Ramos (cell line): ENCODE results near the gene CCP110.

ENCODE experiments used
- in situ Hi-C: fragments of 300-500 bp; cut with MboI; formaldehyde crosslinking; loops from one replicate; pipeline ENCODE4 v1.14.3; 2022; ENCODE audit warnings: low sequenced_read_pairs; ENCODE audit not compliant: unreplicated experiment

Gene CCP110

DNA sequence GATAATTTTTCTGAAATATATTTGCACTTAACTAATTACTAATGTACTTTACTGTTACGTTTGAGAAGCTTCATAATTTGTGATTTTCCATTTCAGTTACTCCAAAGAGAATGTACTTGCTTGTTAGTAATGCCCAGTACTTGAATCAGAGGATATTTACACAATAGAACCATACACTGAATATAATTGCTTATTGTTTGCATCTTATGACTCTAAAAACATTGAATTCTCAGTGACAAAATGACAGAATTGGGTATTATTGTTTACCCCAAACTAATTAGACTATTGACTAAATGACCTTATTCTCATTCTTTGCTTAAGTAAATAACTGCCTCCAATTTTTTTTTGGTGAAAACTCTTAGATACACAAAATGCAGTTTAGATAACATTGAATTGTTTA, 8.9 kb downstream of the CCP110 start:
- in situ Hi-C loops = loop anchor here (25.0 kb wide), 1 partner anchor 745 kb away; the partner anchor contains the start of gene RPS15A

DNA sequence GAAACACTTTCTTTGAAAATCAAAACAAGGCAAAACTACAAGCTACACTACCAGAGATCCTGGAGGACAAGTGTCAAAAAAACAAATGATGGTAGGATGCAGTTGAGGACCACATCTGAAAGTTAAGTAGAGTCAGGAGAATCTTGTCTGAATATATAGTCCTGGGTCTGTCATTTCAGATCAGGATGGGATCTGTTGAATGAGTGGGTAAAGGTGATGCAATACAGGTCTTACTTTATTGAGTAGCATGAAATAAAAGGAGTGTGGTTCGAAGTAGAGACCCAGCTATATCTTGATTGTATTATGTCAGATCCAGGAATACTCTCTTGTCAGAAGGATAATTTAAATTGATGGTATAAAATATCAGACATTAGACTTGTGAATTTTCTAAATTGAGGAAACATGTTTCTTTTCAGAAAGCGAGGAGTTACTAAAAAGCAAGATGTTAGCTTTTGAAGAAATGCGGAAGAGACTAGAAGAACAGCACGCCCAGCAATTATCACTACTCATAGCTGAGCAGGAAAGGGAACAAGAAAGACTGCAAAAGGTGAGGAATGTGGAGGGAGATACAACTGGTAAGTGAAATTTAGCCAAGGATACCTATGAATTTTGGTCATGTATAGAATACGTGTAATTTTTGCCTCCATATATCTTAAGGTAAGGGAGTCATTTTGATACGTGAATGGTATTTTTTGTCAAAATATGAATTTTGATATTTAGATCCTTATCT, 16.7 kb downstream of the CCP110 start:
- in situ Hi-C loops = loop anchor here (25.0 kb wide), 1 partner anchor 753 kb away; the partner anchor contains the start of gene RPS15A

DNA sequence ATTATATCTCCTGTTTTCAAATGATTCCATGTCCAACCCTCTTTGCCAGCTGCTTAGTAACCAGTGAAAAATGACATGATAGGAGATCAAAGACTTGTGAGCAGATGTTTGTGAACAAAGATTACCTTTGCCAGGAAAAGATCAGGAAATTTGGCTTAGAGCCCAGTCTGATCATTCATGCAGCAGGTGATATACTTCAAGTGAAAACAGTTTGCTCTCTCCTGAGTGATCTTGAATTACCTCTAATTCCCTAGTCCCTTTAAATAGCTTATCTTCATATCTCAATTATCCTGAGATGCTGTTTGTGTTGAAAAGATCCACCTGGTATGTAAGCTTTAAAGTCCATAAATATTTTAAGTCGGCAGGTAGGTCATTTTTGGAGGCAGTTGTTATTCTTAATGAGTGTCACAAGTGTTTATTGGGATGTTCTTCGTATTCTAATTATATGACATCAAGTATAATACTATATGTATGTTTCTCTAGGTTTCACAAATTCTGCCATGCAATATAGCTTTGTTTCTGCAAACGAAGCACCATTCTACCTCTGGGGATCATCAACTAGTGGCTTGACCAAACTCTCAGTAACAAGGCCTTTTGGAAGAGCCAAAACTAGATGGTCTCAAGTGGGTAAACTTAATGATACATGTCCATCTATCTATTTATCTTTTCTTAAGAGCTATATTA, 18.5 kb downstream of the CCP110 start:
- in situ Hi-C loops = loop anchor here (25.0 kb wide), 1 partner anchor 755 kb away; the partner anchor contains the start of gene RPS15A

DNA sequence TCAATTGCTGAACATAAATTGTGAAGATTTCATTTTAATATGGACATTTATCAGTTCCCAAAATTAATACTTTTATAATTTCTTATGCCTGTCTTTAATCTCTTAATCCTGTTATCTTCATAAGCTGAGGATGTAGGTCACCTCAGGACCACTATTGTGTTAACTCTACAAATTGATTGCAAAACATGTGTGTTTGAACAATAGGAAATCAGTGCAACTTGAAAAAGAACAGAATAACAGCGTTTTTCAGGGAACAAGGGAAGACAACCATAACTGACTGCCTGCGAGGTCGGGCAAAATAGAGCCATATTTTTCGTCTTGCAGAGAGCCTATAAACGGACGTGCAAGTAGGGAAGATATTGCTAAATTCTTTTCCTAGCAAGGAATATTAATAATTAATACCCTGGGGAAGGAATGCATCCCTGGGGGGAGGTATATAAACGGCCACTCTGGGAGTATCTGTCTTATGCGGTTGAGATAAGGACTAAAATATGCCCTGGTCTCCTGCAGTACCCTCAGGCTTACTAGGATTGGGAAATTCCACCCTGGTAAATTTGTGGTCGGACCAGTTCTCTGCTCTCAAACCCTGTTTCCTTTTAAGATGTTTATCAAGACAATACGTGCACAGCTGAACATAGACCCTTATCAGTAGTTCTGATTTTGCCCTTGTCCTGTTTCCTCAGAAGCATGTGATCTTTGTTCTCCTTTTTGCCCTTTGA, 19.7 kb downstream of the CCP110 start:
- in situ Hi-C loops = loop anchor here (25.0 kb wide), 1 partner anchor 756 kb away; the partner anchor contains the start of gene RPS15A

- in situ Hi-C loops = loop anchor here (25.0 kb wide), 1 partner anchor 761 kb away; the partner anchor contains the start of gene RPS15A
These were observed 24.4 kb downstream of the CCP110 start for GRCh38 chr16:19548144-19548543.

GRCh38 chr16:19549673-19550072, 25.9 kb downstream of the CCP110 start:
- in situ Hi-C loops = loop anchor here (25.0 kb wide), 1 partner anchor 762 kb away; the partner anchor contains the start of gene RPS15A

DNA sequence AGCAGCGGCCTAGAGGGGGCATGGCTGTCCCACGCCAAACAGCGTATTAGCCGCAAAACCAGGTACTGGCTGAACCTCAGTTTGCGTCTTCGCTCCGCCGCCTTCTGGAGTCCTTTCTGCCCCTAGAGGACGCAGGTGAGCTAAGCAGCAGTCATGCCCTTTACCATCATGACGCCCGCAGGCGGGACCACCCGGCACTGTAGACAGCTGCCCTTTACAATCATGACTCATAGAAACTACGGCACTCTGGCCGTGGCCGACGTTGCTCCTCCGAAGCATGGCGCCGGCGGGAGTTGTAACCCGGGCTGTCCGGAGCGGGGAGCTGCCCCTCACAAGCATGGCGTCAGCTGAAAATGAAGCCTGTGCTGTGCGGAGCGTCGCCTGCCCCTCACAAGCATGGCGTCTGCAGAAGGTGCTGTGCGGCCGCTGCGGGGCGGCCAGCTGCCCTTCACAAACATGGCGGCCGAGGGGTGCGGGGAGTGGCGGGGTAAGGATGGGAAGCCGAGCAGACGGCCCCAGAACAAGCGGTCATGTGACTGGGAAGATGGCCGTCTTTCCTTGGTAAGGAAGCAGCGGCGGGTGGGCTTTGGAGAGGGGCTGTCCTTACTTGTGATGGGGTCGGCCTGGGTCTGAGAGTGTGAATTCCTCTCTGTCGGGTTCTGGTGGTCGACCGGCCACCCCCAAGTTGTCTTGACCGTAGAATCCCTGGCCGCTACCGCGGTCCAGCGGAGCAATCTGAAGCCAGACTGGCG, 31.6 kb downstream of the CCP110 start, which contains the start of gene VPS35L:
TSS of gene VPS35L (plus strand) at position 518 of the 752 bp plus-strand sequence. CDS start at position 545, 27 bp downstream.
- in situ Hi-C loops = loop anchor here (5.0 kb wide), 1 partner anchor 332 kb away; no protein-coding TSS in a partner anchor

- in situ Hi-C loops = loop anchor here (5.0 kb wide), 1 partner anchor 331 kb away; no protein-coding TSS in a partner anchor
These were observed 32.4 kb downstream of the CCP110 start for GRCh38 chr16:19555938-19556771.

GRCh38 chr16:19559242-19559910, 35.6 kb downstream of the CCP110 start:
- in situ Hi-C loops = loop anchor here (5.0 kb wide), 1 partner anchor 328 kb away; no protein-coding TSS in a partner anchor

- in situ Hi-C loops = no loop called here
These were observed 36.3 kb downstream of the CCP110 start for GRCh38 chr16:19560078-19560477.

GRCh38 chr16:19563377-19563776, 39.6 kb downstream of the CCP110 start:
- in situ Hi-C loops = no loop called here

GRCh38 chr16:19566362-19566761, 42.6 kb downstream of the CCP110 start:
- in situ Hi-C loops = no loop called here

DNA sequence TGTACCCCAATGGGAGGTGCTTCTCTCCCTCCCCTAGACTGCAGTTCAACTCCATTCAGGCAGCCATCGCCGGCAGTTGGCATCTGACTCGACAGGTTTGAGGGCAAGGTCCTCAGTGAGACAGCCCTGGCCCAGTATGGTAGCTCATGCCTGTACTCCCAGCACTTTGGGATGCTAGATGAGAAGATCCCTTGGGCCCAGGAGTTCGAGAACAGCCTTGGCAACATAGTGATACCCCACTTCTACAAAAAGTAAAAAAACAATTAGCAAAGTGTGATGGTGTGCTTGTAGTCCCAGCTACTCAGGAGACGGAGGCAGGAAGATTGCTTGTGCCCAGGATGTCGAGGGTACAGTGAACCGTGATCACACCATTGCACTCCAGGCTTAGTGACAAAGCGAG, 43.8 kb downstream of the CCP110 start:
- in situ Hi-C loops = no loop called here

DNA sequence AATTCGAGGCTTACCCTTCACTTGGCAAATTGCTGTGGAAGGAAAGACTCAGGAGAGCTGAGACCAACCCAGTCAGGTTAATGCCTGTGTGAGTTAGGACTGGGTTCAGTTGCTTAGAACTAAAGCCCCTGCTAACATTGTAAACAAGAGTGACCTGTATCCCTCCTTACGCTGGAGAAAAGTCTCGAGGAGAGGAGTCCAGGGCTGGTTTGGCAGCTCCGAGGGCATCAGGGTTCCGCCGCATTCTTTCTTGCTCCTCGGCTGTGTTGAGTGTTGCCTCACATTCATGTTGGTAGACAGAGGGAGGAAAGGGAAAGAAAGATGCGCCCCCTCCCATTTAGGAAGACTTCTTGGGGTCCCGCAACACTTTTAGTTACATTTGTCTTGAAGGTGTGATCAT, 50.3 kb downstream of the CCP110 start:
- in situ Hi-C loops = no loop called here

GRCh38 chr16:19574615-19575014, 50.9 kb downstream of the CCP110 start:
- in situ Hi-C loops = no loop called here

- in situ Hi-C loops = no loop called here
These were observed 54.7 kb downstream of the CCP110 start for GRCh38 chr16:19578378-19578971.

GRCh38 chr16:19582050-19582831, 58.5 kb downstream of the CCP110 start:
- in situ Hi-C loops = no loop called here
